Measurements from ENCODE around the gene CDK13.
"Not testable (repeated sequence)": the region's sequence is repeated elsewhere in the genome, so short reads cannot be mapped to it uniquely, and the experiment has no call there.

CDK13 gene

DNA sequence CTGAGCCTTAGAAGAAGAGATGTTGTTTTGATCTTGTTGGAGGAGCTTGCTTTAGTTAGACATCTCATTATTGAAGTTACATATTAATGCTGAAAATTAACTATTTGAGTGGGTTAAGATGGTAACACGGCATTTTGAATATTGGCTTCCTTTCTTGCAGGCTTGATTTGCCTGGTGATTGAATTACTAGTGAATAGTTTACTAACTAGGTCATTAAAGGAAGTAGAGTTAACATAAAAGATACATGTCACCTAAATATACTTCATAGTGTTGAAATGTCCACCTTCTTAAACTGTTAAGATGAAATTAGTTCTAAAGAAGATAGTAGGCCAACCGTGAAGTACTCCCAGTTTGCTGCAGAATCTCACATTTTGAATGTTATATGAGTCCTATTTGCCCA lies 165.9 kb downstream of the CDK13 start:
- Histone ChIP-seq H3K9me3 (ENCODE audit: control insufficient read depth in 2 of 2, low read length in 2 of 2) (no peaks in the 10 kb centered on the region), H3K4me3 (ENCODE audit: low read length in 2 of 2) (no peak overlapping the region), H3K4me1 (ENCODE audit: control insufficient read depth in 2 of 2, insufficient read depth in 2 of 2, low read length in 2 of 2) (no peaks in the 10 kb centered on the region), H3K27me3 (ENCODE audit: control insufficient read depth in 2 of 2, insufficient read depth in 2 of 2, low read length in 2 of 2) (no peaks in the 10 kb centered on the region), H3K9ac (ENCODE audit: low read depth in 1 of 2, low read length in 2 of 2) (no peak overlapping the region), H3K36me3 (ENCODE audit: control insufficient read depth in 2 of 2, insufficient read depth in 2 of 2, low read length in 2 of 2) (no peaks in the 10 kb centered on the region), H3K27ac (ENCODE audit: low read depth in 2 of 2, low read length in 2 of 2) (no peak overlapping the region)

DNA sequence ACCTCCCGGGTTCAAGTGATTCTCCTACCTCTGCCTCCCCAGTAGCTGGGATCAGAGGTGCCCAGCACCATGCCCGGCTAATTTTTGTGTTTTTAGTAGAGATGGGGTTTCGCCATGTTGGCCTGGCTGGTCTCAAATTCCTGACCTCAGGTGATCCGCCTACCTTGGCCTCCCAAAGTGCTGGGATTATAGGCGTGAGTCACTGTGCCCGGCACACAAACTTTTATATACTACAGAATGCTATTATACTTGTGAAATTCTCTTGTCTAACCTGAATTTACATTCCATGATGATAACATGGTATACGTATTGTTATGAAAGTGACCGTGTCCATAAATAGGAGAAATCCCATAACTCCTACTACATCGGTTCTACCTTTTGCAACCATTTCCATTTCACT lies 167.1 kb downstream of the CDK13 start:
- not testable (repeated sequence) for H3K27me3 ChIP-seq (ENCODE audit: control insufficient read depth in 2 of 2, insufficient read depth in 2 of 2, low read length in 2 of 2)

DNA sequence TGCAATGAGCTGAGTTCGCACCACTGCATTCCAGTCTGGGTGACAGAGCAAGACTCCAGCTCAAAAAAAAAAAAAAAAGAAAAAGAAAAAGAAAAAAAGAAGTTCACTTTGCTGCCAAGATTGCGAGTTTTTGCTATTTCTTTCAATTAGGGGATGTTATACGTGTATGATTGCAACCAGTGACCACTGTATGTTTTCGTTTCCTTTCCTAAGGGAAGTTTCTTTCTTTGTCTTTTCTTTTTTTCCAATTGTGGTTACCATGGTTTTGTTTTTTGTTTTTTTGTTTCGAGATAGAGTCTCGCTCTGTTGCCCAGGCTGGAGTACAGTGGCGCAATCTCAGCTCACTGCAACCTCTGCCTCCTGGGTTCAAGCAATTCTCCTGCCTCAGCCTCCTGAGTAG lies 168.1 kb downstream of the CDK13 start:
- not testable (repeated sequence) for H3K4me1 ChIP-seq (ENCODE audit: control insufficient read depth in 2 of 2, insufficient read depth in 2 of 2, low read length in 2 of 2); H3K9me3 ChIP-seq (ENCODE audit: control insufficient read depth in 2 of 2, low read length in 2 of 2); H3K27ac ChIP-seq (ENCODE audit: low read depth in 2 of 2, low read length in 2 of 2); H3K36me3 ChIP-seq (ENCODE audit: control insufficient read depth in 2 of 2, insufficient read depth in 2 of 2, low read length in 2 of 2); H3K9ac ChIP-seq (ENCODE audit: low read depth in 1 of 2, low read length in 2 of 2); H3K4me3 ChIP-seq (ENCODE audit: low read length in 2 of 2); H3K27me3 ChIP-seq (ENCODE audit: control insufficient read depth in 2 of 2, insufficient read depth in 2 of 2, low read length in 2 of 2)

More for the DNA sequence above, 167.1 kb downstream of the CDK13 start:
- H3K9ac ChIP-seq (ENCODE audit: low read depth in 1 of 2, low read length in 2 of 2); H3K9me3 ChIP-seq (ENCODE audit: control insufficient read depth in 2 of 2, low read length in 2 of 2); H3K27ac ChIP-seq (ENCODE audit: low read depth in 2 of 2, low read length in 2 of 2); H3K36me3 ChIP-seq (ENCODE audit: control insufficient read depth in 2 of 2, insufficient read depth in 2 of 2, low read length in 2 of 2); H3K4me1 ChIP-seq (ENCODE audit: control insufficient read depth in 2 of 2, insufficient read depth in 2 of 2, low read length in 2 of 2); H3K4me3 ChIP-seq (ENCODE audit: low read length in 2 of 2): not testable (repeated sequence)

DNA sequence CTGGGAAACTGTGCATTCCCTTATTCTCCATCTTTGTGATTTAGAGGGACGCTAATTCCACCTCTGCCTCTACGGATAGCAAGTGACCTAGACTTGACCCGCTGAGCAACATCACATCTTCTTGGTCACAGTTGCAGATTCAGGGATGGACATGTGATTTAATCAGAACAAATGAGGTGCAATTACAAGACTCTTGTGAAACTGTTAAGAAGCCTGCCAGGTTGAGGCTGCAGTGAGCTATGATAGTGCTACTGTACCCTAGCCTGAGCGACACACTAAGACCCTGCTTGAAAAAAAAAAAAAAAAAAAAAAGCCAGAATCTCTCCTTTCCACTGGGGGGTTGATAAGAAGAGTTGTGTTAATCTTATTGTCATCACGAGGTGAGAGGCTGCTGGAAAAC lies 170.0 kb downstream of the CDK13 start:
- Histone ChIP-seq H3K4me1 (ENCODE audit: control insufficient read depth in 2 of 2, insufficient read depth in 2 of 2, low read length in 2 of 2) (no peaks in the 10 kb centered on the region), H3K27me3 (ENCODE audit: control insufficient read depth in 2 of 2, insufficient read depth in 2 of 2, low read length in 2 of 2) (no peaks in the 10 kb centered on the region), H3K36me3 (ENCODE audit: control insufficient read depth in 2 of 2, insufficient read depth in 2 of 2, low read length in 2 of 2) (peaks cover 0 to 2% of the 10 kb centered on the region in 2 donors), H3K9me3 (ENCODE audit: control insufficient read depth in 2 of 2, low read length in 2 of 2) (no peaks in the 10 kb centered on the region), H3K4me3 (ENCODE audit: low read length in 2 of 2) (no peak overlapping the region), H3K27ac (ENCODE audit: low read depth in 2 of 2, low read length in 2 of 2) (no peak overlapping the region), H3K9ac (ENCODE audit: low read depth in 1 of 2, low read length in 2 of 2) (no peak overlapping the region)

DNA sequence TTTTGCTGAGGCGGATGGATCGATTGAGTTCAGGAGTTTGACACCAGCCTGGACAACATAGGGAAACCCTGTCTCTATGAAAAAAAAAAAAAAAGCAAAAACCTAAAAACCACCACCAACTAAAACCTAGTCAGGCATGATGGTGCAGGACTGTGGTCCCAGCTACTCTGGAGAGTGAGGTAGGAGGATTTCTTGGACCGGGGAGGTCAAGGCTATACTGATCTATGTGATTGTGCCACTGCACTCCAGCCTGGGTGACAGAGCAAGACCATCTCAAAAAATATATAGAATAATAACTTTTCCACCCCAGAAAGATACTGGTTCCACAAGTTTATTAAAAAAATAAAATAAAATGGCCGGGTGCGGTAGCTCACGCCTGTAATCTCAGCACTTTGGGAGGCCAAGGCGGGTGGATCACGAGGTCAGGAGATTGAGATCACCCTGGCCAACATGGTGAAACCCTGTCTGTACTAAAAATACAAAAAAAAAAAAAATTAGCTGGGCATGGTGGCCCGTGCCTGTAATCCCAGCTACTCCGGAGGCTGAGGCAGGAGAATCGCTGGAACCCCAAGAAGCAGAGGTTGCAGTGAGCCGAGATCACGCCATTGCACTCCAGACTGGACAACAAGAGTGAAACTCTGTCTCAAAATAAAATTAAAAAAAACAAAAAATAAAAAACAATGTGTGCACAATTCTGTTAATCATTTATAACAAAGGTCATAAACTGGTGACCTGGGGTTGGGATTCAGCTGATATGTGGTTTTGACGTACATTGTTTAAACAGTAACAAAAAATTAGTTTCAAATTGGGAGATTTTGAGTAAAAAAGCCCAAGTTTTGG lies 172.3 kb downstream of the CDK13 start:
- not testable (repeated sequence) for H3K36me3 ChIP-seq (ENCODE audit: control insufficient read depth in 2 of 2, insufficient read depth in 2 of 2, low read length in 2 of 2); H3K9ac ChIP-seq (ENCODE audit: low read depth in 1 of 2, low read length in 2 of 2); H3K9me3 ChIP-seq (ENCODE audit: control insufficient read depth in 2 of 2, low read length in 2 of 2); H3K27me3 ChIP-seq (ENCODE audit: control insufficient read depth in 2 of 2, insufficient read depth in 2 of 2, low read length in 2 of 2); H3K4me3 ChIP-seq (ENCODE audit: low read length in 2 of 2); H3K4me1 ChIP-seq (ENCODE audit: control insufficient read depth in 2 of 2, insufficient read depth in 2 of 2, low read length in 2 of 2); H3K27ac ChIP-seq (ENCODE audit: low read depth in 2 of 2, low read length in 2 of 2)

DNA sequence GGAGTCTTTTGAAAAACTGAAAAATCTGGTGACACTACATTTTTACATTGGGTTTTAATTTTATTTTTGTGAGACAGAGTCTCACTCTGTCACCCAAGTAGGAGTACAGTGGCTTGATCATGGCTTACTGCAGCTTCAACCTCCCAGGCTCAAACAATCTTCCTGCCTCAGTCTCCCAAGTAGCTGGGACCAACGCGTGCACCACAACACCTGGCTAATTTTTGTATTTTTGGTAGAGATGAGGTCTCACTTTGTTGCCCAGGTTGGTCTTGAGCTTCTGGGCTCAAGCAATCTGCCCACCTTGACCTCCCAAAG lies 172.8 kb downstream of the CDK13 start:
- no peak overlapping the region for H3K27ac ChIP-seq (ENCODE audit: low read depth in 2 of 2, low read length in 2 of 2)
- no peaks in the 10 kb centered on the region for H3K9me3 ChIP-seq (ENCODE audit: control insufficient read depth in 2 of 2, low read length in 2 of 2)
- no peak overlapping the region for H3K4me3 ChIP-seq (ENCODE audit: low read length in 2 of 2)
- peaks cover 0 to 2% of the 10 kb centered on the region in 2 donors for H3K36me3 ChIP-seq (ENCODE audit: control insufficient read depth in 2 of 2, insufficient read depth in 2 of 2, low read length in 2 of 2)
- H3K27me3 ChIP-seq (ENCODE audit: control insufficient read depth in 2 of 2, insufficient read depth in 2 of 2, low read length in 2 of 2): no peaks in the 10 kb centered on the region
- H3K9ac ChIP-seq (ENCODE audit: low read depth in 1 of 2, low read length in 2 of 2): no peak overlapping the region
- H3K4me1 ChIP-seq (ENCODE audit: control insufficient read depth in 2 of 2, insufficient read depth in 2 of 2, low read length in 2 of 2): no peaks in the 10 kb centered on the region

DNA sequence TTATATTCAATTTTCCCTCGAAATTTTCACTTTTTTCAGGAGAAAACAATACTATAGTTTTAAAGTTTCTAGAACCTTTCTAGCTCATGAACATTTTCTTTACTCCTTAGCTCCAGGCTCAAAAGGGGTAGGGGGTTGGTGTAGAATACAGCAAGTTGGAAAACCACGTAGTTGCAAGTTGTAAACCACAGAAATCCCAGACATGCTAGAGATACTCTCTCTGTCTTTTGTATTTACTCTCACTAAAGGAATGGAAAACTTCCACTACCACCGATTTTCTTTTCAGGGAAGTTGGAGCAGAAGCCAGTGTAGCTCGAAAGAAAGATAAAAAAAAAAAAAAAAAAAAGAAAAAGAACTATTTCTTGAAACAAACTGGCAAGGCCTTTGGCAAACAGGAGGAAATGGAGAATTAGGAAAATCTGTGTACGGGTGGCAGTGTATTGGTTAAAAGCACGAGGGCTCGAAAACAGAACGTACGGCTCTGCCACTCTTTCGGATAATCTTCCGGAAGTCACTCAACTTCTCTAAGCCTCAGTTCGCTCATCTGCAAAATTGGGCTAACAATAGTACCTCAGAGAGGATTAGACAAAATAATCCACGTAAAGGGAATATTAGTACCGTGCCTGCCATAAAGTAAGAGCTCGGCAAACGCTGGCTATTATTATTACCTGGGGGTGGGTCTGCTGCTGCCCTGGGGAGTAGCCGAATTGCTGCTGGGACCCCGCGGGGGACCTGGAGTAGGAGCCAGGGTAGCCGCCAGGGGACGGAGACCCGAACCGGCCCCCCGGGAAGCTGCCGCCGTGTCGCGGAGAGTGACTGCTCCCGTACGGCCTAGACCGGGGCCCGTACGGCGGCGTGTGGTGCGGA lies 183.7 kb downstream of the CDK13 start:
- H3K4me1 ChIP-seq (ENCODE audit: control insufficient read depth in 2 of 2, insufficient read depth in 2 of 2, low read length in 2 of 2): peaks cover 13 to 15% of the 10 kb centered on the region in 2 donors
- H3K27me3 ChIP-seq (ENCODE audit: control insufficient read depth in 2 of 2, insufficient read depth in 2 of 2, low read length in 2 of 2): no peaks in the 10 kb centered on the region

DNA sequence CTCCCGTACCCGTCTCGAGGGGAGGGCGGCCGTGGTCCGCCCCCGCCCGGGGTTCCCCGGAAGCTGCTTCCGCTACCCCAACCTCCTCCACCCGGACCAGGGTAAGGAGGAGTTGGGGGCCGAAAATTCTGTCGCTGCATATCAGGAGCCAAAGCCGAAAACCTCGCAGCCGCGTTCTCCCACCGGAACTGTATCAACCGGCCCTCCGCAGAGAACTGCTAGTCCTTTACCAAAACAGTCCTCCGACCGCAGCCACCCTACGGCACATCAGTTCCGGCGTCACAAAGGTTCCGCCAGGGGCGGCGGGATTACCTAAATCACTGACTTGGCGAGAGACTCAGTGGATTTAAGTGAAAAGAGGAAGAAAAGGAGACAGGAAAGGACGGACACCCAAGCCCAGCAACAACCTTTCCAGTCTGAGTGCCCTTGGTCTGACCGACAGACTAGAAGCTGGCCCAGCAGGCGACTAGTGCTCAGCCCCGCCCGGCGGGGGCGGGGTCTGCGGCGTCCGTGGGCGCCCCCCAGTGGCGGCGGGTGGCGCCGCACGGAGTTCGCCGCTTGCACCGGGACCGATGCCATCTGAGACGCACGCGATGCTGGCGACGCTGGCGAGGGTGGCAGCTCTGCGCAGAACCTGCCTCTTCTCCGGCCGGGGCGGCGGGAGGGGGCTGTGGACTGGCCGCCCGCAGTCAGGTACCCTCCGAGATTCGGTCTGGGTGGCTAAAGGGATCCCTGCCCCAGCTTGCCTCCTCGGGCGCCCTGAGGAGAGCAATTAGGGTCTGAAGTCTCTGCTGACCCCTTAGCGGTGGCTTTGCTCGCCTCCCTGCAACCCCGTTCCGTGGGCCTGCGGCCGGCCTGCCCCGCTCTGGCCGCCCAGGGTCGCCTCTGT lies 184.6 kb downstream of the CDK13 start, which contains the start of the genes MPLKIP and SUGCT:
Gene MPLKIP (minus strand): TSS at position 195 of the 889 bp plus-strand sequence. CDS start 55 bp downstream, at position 140.
Gene SUGCT (plus strand): TSS at position 578 of the 889 bp plus-strand sequence.
- Histone ChIP-seq H3K9ac (ENCODE audit: low read depth in 1 of 2, low read length in 2 of 2) (peak within 1 kb of the TSS; percentile 91 to 95), H3K4me1 (ENCODE audit: control insufficient read depth in 2 of 2, insufficient read depth in 2 of 2, low read length in 2 of 2) (peaks cover 13 to 15% of the 10 kb centered on the region in 2 donors), H3K4me3 (ENCODE audit: low read length in 2 of 2) (peak within 1 kb of the TSS; percentile 73 to 97), H3K9me3 (ENCODE audit: control insufficient read depth in 2 of 2, low read length in 2 of 2) (no peaks in the 10 kb centered on the region), H3K36me3 (ENCODE audit: control insufficient read depth in 2 of 2, insufficient read depth in 2 of 2, low read length in 2 of 2) (peaks cover 0 to 3% of the 10 kb centered on the region in 2 donors), H3K27me3 (ENCODE audit: control insufficient read depth in 2 of 2, insufficient read depth in 2 of 2, low read length in 2 of 2) (no peaks in the 10 kb centered on the region), H3K27ac (ENCODE audit: low read depth in 2 of 2, low read length in 2 of 2) (peak within 1 kb of the TSS; percentile 91 to 94)

More for the DNA sequence above, 183.7 kb downstream of the CDK13 start:
- no peaks in the 10 kb centered on the region for H3K9me3 ChIP-seq (ENCODE audit: control insufficient read depth in 2 of 2, low read length in 2 of 2)
- peak overlapping the region; percentile 91 to 95 for H3K9ac ChIP-seq (ENCODE audit: low read depth in 1 of 2, low read length in 2 of 2)
- H3K36me3 ChIP-seq (ENCODE audit: control insufficient read depth in 2 of 2, insufficient read depth in 2 of 2, low read length in 2 of 2): peaks cover 0 to 4% of the 10 kb centered on the region in 2 donors
- H3K27ac ChIP-seq (ENCODE audit: low read depth in 2 of 2, low read length in 2 of 2): peak overlapping the region; percentile 91 to 94
- peak overlapping the region; percentile 73 to 97 for H3K4me3 ChIP-seq (ENCODE audit: low read length in 2 of 2)

DNA sequence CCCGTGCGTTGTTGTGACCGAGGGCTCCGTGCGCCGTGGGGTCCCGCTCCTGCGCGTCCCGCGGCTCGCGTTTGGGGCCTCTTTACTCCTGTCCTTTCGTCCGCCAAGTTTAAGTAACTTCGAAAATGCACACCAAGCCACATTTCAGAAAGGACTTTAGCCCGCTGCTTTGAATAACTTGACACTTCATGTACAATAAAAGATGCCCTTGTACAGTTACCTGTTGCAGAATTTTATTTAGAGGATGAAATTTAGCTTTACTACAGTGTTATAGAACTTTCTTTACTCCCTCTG lies 185.2 kb downstream of the CDK13 start:
- peak overlapping the region; percentile 2 to 91 for H3K27ac ChIP-seq (ENCODE audit: low read depth in 2 of 2, low read length in 2 of 2)
- no peaks in the 10 kb centered on the region for H3K27me3 ChIP-seq (ENCODE audit: control insufficient read depth in 2 of 2, insufficient read depth in 2 of 2, low read length in 2 of 2)
- no peaks in the 10 kb centered on the region for H3K36me3 ChIP-seq (ENCODE audit: control insufficient read depth in 2 of 2, insufficient read depth in 2 of 2, low read length in 2 of 2)
- peak overlapping the region; percentile 73 to 97 for H3K4me3 ChIP-seq (ENCODE audit: low read length in 2 of 2)
- peaks cover 13 to 15% of the 10 kb centered on the region in 2 donors for H3K4me1 ChIP-seq (ENCODE audit: control insufficient read depth in 2 of 2, insufficient read depth in 2 of 2, low read length in 2 of 2)
- no peaks in the 10 kb centered on the region for H3K9me3 ChIP-seq (ENCODE audit: control insufficient read depth in 2 of 2, low read length in 2 of 2)
- peak overlapping the region; percentile 47 to 91 for H3K9ac ChIP-seq (ENCODE audit: low read depth in 1 of 2, low read length in 2 of 2)

Measured in mucosa of rectum (tissue), 2 donors.